Sigmoid colon (tissue), 7 donors: ENCODE data around the gene IL15. TPM values are rescaled to one million over a fixed set of nuclear protein-coding genes. Genes with fewer than 3 reads are reported as not detected.

Experiments
- DNase-seq: peaks from one replicate; pipeline ENCODE4 v3.0.0-alpha.2; 2019
- H3K27ac ChIP-seq, 4 donors: fragments of 200-600 bp; sonication (generic); one replicate each; pipeline ENCODE4 v1.5.1; 2016 to 2019; ENCODE audit warnings: mild to moderate bottlenecking in 1 of 4
- H3K27me3 ChIP-seq, 3 donors: fragments of 200-600 bp; sonication (generic); one replicate each; pipeline ENCODE4 v1.5.1; 2019; ENCODE audit warnings: mild to moderate bottlenecking in 1 of 3
- H3K36me3 ChIP-seq, 4 donors: fragments of 200-600 bp; sonication (generic); one replicate each; pipeline ENCODE4 v1.5.1; 2016 to 2019
- H3K4me1 ChIP-seq, 4 donors: fragments of 200-600 bp; sonication (generic); one replicate each; pipeline ENCODE4 v1.5.1; 2017 to 2019
- H3K4me3 ChIP-seq, 4 donors: fragments of 200-600 bp; sonication (generic); one replicate each; pipeline ENCODE4 v1.5.1; 2017 to 2019; ENCODE audit warnings: mild to moderate bottlenecking in 2 of 4, moderate library complexity in 1 of 4
- H3K9me3 ChIP-seq, 4 donors: fragments of 200-600 bp in 3 of 4; sonication (generic) in 3 of 4; one replicate each; pipeline versions ENCODE4 v1.5.1 to v1.6.1; 2013 to 2019
- EP300 ChIP-seq, 4 donors: sonication (generic); formaldehyde crosslinking; IDR thresholded peaks; one replicate each; pipeline ENCODE4 v1.6.1; 2017; ENCODE audit warnings: antibody characterized with exemption in 4 of 4
- POLR2A ChIP-seq, 2 donors: fragments of 450-650 bp; IDR thresholded peaks; one replicate each; pipeline ENCODE4 v1.6.1; 2016; ENCODE audit warnings: antibody characterized with exemption in 2 of 2, mild to moderate bottlenecking in 2 of 2, moderate library complexity in 2 of 2
- POLR2AphosphoS5 ChIP-seq, 4 donors: sonication (generic); formaldehyde crosslinking; IDR thresholded peaks; one replicate each; pipeline ENCODE4 v1.6.1; 2017; ENCODE audit warnings: antibody characterized with exemption in 4 of 4
- WGBS, 2 donors: extraction: QIAGEN DNeasy Blood & Tissue Kit; methylation state at CpG; one replicate each; pipeline ENCODE4 v1.1.7; 2013; 5-methylcytosine and 5-hydroxymethylcytosine counted together
- intact Hi-C: fragments of 100-400 bp; cut with DNase I; formaldehyde crosslinking; loops from one replicate; pipeline ENCODE4 v1.15.1; 2023
- polyA plus RNA-seq, 3 donors: library from polyadenylated mRNA; stranded (reverse); fragments of 200-250 nt; gene quantifications; one replicate each; pipeline ENCODE4 v1.2.3, GENCODE V29; 2013
- total RNA-seq, 4 donors: library from RNA; depleted of rRNA; stranded (reverse); fragments of >200 nt; gene quantifications; one replicate each; pipeline ENCODE4 v1.1.0, GENCODE V29; 2016
- TF ChIP-seq, protein P1 (sequence below), 4 experiments: fragments of 450-650 bp in 3 of 4; fragments of 200-600 bp in 1 of 4; IDR thresholded peaks; one replicate each; pipeline ENCODE4 v1.5.1; 2016 to 2019; ENCODE audit warnings: antibody characterized with exemption in 4 of 4, mild to moderate bottlenecking in 3 of 4, moderate library complexity in 2 of 4
- donor health status: healthy with polysubstance abuse.
- donor health status: Bipolar disorder and iron deficiency.
- donor health status: healthy.

Gene IL15
- total and polyA plus RNA-seq, 7 donors, result 5.9 to 16.1 (median 6.5) TPM

DNA sequence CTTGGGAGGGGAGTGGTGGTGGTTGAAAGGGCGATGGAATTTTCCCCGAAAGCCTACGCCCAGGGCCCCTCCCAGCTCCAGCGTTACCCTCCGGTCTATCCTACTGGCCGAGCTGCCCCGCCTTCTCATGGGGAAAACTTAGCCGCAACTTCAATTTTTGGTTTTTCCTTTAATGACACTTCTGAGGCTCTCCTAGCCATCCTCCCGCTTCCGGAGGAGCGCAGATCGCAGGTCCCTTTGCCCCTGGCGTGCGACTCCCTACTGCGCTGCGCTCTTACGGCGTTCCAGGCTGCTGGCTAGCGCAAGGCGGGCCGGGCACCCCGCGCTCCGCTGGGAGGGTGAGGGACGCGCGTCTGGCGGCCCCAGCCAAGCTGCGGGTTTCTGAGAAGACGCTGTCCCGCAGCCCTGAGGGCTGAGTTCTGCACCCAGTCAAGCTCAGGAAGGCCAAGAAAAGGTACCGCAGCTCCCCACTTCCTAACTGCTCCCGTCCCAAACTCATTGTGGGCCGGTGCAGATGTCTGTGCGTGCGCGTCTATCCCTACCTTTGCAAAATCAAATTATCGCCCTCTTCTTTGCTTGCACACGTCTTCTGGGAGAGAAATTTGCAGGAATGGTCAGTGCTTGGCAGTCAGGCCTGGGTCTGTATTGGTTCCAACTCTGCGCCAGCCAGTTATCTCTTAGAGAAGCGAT is 533 bp downstream of the IL15 start:
- intact Hi-C loops, result loop anchor here (10.0 kb wide), 1 partner anchor 302 kb away; no protein-coding TSS in a partner anchor
- peak; percentile 67 for DNase-seq

DNA sequence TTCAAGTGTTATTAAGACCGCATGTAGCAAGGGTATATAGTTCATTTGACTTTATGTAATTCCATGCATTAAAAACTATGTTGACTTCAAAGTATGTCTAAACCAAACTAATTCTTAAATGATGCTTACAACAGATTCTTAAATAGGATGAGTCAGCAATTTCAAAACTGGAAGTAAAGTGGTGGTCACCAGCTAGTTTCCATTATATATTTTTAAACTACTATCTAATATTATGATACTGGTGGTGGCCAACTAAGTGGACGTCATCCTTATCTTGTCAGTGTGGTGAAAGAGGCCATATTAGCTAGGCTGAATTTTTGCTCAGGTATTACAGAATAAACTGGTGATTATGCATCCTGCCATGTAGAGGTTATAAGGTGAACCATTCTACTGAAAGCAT is 1.2 kb downstream of the IL15 start:
- H3K27me3 ChIP-seq, result no peaks in the 10 kb centered on the region
- DNase-seq, result no peak
- WGBS, 2 donors, result 78 to 83% methylated on average over 2 of the region's 2 CpGs
- H3K4me3 ChIP-seq, result peak overlapping the region; percentile 60 to 96 (median 68)
- TF ChIP-seq EP300 (IDR thresholded peaks at IDR 0.05) (no peak), POLR2AphosphoS5 (IDR thresholded peaks at IDR 0.05) (no peak), POLR2A (IDR thresholded peaks at IDR 0.05) (no peak)
- TF ChIP-seq, protein P1, sequence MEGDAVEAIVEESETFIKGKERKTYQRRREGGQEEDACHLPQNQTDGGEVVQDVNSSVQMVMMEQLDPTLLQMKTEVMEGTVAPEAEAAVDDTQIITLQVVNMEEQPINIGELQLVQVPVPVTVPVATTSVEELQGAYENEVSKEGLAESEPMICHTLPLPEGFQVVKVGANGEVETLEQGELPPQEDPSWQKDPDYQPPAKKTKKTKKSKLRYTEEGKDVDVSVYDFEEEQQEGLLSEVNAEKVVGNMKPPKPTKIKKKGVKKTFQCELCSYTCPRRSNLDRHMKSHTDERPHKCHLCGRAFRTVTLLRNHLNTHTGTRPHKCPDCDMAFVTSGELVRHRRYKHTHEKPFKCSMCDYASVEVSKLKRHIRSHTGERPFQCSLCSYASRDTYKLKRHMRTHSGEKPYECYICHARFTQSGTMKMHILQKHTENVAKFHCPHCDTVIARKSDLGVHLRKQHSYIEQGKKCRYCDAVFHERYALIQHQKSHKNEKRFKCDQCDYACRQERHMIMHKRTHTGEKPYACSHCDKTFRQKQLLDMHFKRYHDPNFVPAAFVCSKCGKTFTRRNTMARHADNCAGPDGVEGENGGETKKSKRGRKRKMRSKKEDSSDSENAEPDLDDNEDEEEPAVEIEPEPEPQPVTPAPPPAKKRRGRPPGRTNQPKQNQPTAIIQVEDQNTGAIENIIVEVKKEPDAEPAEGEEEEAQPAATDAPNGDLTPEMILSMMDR (IDR thresholded peaks at IDR 0.05), result no peak
- H3K4me1 ChIP-seq, result peaks cover 0 to 37% (median 21%) of the 10 kb centered on the region in 4 donors
- H3K36me3 ChIP-seq, result no peaks in the 10 kb centered on the region
- intact Hi-C loops, result loop anchor here (10.0 kb wide), 1 partner anchor 303 kb away; no protein-coding TSS in a partner anchor
- peak overlapping the region in 3 of 4 donors; percentile 76 to 87 (median 82) for H3K27ac ChIP-seq
- H3K9me3 ChIP-seq, result no peaks in the 10 kb centered on the region

More for the DNA sequence above, 533 bp downstream of the IL15 start:
- peaks cover 0 to 37% (median 20%) of the 10 kb centered on the region in 4 donors for H3K4me1 ChIP-seq
- TF ChIP-seq EP300 (IDR thresholded peaks at IDR 0.05) (no peak), POLR2A (IDR thresholded peaks at IDR 0.05) (no peak), POLR2AphosphoS5 (IDR thresholded peaks at IDR 0.05) (peak in 2 of 4 donors; percentile 5 to 62)
- TF ChIP-seq, protein P1 (IDR thresholded peaks at IDR 0.05), result no peak
- peak overlapping the region; percentile 60 to 96 (median 68) for H3K4me3 ChIP-seq
- no peaks in the 10 kb centered on the region for H3K9me3 ChIP-seq
- no peaks in the 10 kb centered on the region for H3K36me3 ChIP-seq
- H3K27ac ChIP-seq, result peak overlapping the region; percentile 76 to 87 (median 83)
- 2 to 5% methylated on average over 41 of the region's 41 CpGs for WGBS, 2 donors
- H3K27me3 ChIP-seq, result no peaks in the 10 kb centered on the region

DNA sequence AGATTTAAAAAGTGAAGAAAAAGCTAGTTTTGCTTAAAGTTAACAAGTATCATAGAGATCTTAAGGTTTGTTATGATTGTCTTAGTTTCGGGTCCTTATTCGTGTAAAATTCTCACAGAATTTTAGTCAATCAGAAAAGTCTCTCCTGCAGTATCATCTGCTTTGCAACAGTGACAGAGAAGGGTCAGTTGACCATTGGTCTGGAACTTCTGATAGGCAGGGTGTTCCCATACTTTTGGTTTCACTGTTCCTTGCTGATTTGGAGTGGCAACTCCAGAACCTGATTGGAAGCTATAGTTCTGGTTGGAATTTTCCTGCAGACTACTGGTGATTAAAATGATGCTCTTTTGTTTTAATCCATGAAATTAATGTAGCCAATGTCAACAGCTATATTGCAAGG is 1.8 kb downstream of the IL15 start:
- Histone ChIP-seq H3K4me1 (peaks cover 0 to 37% (median 21%) of the 10 kb centered on the region in 4 donors), H3K27ac (peak overlapping the region in 1 of 4 donors; percentile 87), H3K4me3 (peak overlapping the region in 2 of 4 donors; percentile 67 to 68), H3K9me3 (no peaks in the 10 kb centered on the region), H3K36me3 (no peaks in the 10 kb centered on the region), H3K27me3 (no peaks in the 10 kb centered on the region)
- DNase-seq, result no peak
- TF ChIP-seq POLR2AphosphoS5 (IDR thresholded peaks at IDR 0.05) (no peak), EP300 (IDR thresholded peaks at IDR 0.05) (no peak), POLR2A (IDR thresholded peaks at IDR 0.05) (no peak)
- TF ChIP-seq, protein P1 (IDR thresholded peaks at IDR 0.05), result no peak
- intact Hi-C loops, result loop anchor here (10.0 kb wide), 1 partner anchor 303 kb away; no protein-coding TSS in a partner anchor
- 88% methylated on average over 2 of the region's 2 CpGs for WGBS, 2 donors

DNA sequence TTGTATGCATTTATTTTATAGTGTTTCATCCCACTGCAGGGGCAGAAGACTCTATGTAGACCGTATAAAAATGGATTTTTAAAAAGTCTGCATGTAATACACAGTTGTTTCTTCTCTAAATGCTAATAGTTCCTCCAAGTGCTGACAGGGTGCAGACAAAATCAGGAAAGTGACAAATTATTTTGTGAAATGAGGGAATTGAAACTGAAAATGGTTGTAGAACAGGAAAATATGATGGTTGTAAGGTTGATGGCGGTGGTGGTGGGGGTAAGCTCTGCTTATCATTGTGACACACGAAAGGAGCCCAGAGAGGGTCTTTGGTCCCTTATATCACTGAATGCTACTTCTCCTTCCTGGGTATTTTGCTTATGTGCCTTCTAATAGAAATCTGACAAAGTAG is 4.3 kb downstream of the IL15 start:
- Histone ChIP-seq H3K36me3 (no peaks in the 10 kb centered on the region), H3K27me3 (no peaks in the 10 kb centered on the region), H3K4me1 (peaks cover 0 to 34% (median 17%) of the 10 kb centered on the region in 4 donors), H3K9me3 (no peaks in the 10 kb centered on the region), H3K4me3 (no peak overlapping the region), H3K27ac (peak overlapping the region in 1 of 4 donors; percentile 3)
- intact Hi-C loops, result no loop called here
- 64 to 88% methylated on average over 3 of the region's 3 CpGs for whole genome bisulfite sequencing, 2 donors
- TF ChIP-seq POLR2AphosphoS5 (IDR thresholded peaks at IDR 0.05) (no peak), EP300 (IDR thresholded peaks at IDR 0.05) (no peak)
- TF ChIP-seq, protein P1 (IDR thresholded peaks at IDR 0.05), result no peak
- DNase-seq, result no peak
